ENCODE data around the gene KRTAP6-2. TPM values are rescaled to one million over a fixed set of nuclear protein-coding genes. Genes with fewer than 3 reads are reported as not detected.

KRTAP6-2 gene
- total RNA-seq, 4 donors from 2014 or later = not detected

DNA sequence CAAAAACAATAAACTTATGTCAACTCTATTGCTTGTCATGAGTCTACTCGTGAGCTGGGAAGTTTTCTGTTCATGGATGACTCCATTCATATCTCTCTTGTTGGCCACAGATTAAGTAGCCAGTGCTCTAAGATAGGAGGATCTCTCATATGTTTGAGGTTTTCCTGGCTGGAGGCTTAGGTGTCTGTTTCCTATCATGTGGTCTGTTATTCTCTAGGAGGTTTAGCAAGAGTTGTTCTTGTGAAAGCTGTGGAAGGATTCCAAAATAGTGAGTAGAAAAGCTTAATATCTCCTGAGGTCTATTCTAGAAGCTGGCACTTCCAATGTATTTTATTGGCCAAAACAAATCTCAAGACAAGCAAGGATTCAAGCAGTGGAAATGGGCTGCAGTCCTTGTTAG is 30.5 kb upstream of the KRTAP6-2 start:
- no peak for ATAC-seq
- no peaks in the 10 kb centered on the region for H3K36me3 ChIP-seq
- no peaks in the 10 kb centered on the region for H3K27me3 ChIP-seq
- in situ Hi-C loops (cut with MboI; ENCODE audit: low sequenced_read_pairs in 4 of 4) (no loop called here), intact Hi-C loops (cut with DNase I; ENCODE audit: low total_unique reads) (no loop called here)
- no peaks in the 10 kb centered on the region for H3K4me1 ChIP-seq
- no peak for TF ChIP-seq POLR2A (IDR thresholded peaks at IDR 0.05)
- TF ChIP-seq, protein P1, sequence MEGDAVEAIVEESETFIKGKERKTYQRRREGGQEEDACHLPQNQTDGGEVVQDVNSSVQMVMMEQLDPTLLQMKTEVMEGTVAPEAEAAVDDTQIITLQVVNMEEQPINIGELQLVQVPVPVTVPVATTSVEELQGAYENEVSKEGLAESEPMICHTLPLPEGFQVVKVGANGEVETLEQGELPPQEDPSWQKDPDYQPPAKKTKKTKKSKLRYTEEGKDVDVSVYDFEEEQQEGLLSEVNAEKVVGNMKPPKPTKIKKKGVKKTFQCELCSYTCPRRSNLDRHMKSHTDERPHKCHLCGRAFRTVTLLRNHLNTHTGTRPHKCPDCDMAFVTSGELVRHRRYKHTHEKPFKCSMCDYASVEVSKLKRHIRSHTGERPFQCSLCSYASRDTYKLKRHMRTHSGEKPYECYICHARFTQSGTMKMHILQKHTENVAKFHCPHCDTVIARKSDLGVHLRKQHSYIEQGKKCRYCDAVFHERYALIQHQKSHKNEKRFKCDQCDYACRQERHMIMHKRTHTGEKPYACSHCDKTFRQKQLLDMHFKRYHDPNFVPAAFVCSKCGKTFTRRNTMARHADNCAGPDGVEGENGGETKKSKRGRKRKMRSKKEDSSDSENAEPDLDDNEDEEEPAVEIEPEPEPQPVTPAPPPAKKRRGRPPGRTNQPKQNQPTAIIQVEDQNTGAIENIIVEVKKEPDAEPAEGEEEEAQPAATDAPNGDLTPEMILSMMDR (IDR thresholded peaks at IDR 0.05 in 4 of 5, conservative IDR thresholded peaks at IDR 0.05 in 1 of 5) = no peak
- H3K27ac ChIP-seq = no peak overlapping the region
- no peaks in the 10 kb centered on the region for H3K9me3 ChIP-seq
- no peak overlapping the region for H3K4me3 ChIP-seq
- no peak for DNase-seq

DNA sequence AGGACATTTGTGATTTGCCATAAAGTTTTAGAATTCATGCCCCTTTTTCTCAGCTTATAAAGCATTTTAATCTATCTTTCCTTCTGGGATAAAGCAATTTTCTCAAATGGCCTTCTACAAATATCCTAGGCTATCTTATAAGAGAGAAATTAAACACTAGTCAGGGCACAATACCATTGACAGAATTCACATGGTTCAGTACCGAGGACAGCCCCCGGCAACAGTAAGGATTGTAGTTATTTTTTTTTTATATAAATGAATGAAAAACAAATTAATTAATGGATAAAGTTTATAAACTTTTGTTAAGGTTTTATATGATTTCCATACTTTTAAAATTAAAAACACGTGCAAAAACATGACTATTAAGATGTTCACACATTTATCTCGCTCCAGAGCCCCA is 29.4 kb upstream of the KRTAP6-2 start:
- intact Hi-C loops (cut with DNase I; ENCODE audit: low total_unique reads) = no loop called here

DNA sequence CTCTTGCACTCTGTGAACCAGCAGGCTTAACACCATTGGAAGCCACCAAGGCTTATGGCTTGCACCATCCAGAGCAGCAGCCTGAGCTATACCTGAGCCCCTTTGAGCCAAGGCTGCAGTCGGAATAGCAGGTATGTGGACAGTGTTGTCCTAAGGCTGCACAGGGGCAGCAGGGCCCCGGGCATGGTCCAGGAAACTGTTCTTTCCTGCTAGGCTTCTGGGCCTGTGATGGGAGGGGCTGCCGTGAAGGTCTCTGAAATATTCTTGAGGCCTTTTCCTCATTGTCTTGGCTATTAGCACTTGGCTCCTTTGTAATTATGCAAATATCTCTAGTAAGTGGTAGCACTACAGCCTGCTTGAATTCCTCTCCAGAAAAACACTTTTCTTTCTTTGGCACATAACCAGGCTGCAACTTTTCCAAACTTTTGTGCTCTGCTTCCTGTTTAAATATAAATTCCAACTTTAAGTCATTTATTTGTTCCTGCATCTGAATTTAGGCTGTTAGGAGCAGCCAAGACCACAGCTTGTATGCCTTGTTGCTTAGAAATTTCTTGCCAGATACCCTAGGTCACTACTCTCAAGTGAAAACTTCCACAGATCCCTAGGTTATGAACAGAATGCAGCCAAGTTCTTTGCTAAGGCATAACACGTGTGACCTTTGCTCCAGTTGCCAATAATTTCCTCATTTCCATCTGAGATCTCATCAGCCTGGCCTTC is 26.9 kb upstream of the KRTAP6-2 start:
- no peaks in the 10 kb centered on the region for H3K27me3 ChIP-seq
- H3K27ac ChIP-seq = no peak overlapping the region
- H3K9me3 ChIP-seq = no peaks in the 10 kb centered on the region
- in situ Hi-C loops (cut with MboI; ENCODE audit: low sequenced_read_pairs in 4 of 4) = no loop called here
- no peaks in the 10 kb centered on the region for H3K4me1 ChIP-seq
- TF ChIP-seq, protein P1 (IDR thresholded peaks at IDR 0.05 in 4 of 5, conservative IDR thresholded peaks at IDR 0.05 in 1 of 5) = no peak
- TF ChIP-seq POLR2A (IDR thresholded peaks at IDR 0.05) = no peak
- DNase-seq (no peak), ATAC-seq (no peak)
- H3K36me3 ChIP-seq = no peaks in the 10 kb centered on the region
- H3K4me3 ChIP-seq = no peak overlapping the region
- intact Hi-C loops (cut with DNase I; ENCODE audit: low total_unique reads) = no loop called here

More for the DNA sequence above, 29.4 kb upstream of the KRTAP6-2 start:
- H3K27me3 ChIP-seq = no peaks in the 10 kb centered on the region
- H3K4me1 ChIP-seq = no peaks in the 10 kb centered on the region
- no peak overlapping the region for H3K4me3 ChIP-seq
- DNase-seq (no peak), ATAC-seq (no peak)
- no peak overlapping the region for H3K27ac ChIP-seq
- no peaks in the 10 kb centered on the region for H3K9me3 ChIP-seq
- no peaks in the 10 kb centered on the region for H3K36me3 ChIP-seq
- in situ Hi-C loops (cut with MboI; ENCODE audit: low sequenced_read_pairs in 4 of 4) = no loop called here
- no peak for TF ChIP-seq POLR2A (IDR thresholded peaks at IDR 0.05)
- TF ChIP-seq, protein P1 (IDR thresholded peaks at IDR 0.05 in 4 of 5, conservative IDR thresholded peaks at IDR 0.05 in 1 of 5) = no peak

DNA sequence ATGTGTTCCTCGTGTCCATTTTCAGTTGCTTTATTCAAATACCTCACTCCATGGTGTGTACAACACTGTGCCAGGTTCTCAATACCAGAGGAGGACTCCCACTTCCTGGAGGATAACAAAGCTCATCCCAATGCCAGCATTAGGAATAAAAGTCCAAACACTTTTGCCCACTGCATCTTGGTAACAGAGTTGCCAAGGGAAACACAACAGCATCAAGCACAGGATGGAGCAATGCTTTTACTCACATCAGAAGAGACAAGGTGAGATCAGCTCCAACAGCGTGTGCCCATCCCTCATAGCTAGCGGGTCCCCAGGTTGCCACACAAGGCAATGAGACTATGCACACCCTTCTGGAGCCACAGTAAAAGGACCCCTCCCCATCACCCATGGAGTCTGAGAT is 24.7 kb upstream of the KRTAP6-2 start:
- no peak for TF ChIP-seq POLR2A (IDR thresholded peaks at IDR 0.05)
- TF ChIP-seq, protein P1 (IDR thresholded peaks at IDR 0.05 in 4 of 5, conservative IDR thresholded peaks at IDR 0.05 in 1 of 5) = no peak
- Histone ChIP-seq H3K27ac (no peak overlapping the region), H3K9me3 (no peaks in the 10 kb centered on the region), H3K4me1 (no peaks in the 10 kb centered on the region), H3K36me3 (no peaks in the 10 kb centered on the region), H3K4me3 (no peak overlapping the region), H3K27me3 (no peaks in the 10 kb centered on the region)
- ATAC-seq (no peak), DNase-seq (no peak)
- in situ Hi-C loops (cut with MboI; ENCODE audit: low sequenced_read_pairs in 4 of 4) = no loop called here
- intact Hi-C loops (cut with DNase I; ENCODE audit: low total_unique reads) = no loop called here

DNA sequence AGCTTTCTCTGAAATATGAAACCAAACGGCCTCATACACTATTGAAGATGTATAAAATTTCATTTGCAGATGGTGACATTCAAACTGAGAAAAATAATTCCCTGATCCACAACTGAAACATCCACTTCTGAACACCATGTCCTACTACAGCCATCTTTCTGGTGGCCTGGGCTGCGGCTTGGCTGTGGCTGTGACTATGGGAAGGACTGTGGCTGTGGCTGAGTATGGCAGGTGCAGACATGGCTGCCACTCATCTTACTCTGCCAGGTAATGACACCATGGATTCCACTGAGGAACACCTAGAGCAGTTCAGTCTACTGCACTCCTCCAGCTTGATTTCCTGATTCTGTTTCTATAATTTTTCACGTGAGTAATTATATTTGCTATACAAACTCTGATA is 21.8 kb upstream of the KRTAP6-2 start, which contains the start of gene KRTAP20-4:
Gene KRTAP20-4, plus strand, starts transcription at position 106 of the 400 bp plus-strand sequence.
- no peak within 1 kb of the TSS for H3K27ac ChIP-seq
- DNase-seq = no peak
- ATAC-seq = no peak
- no peaks in the 10 kb centered on the region for H3K9me3 ChIP-seq
- in situ Hi-C loops (cut with MboI; ENCODE audit: low sequenced_read_pairs in 4 of 4) = no loop called here
- H3K27me3 ChIP-seq = no peaks in the 10 kb centered on the region
- TF ChIP-seq POLR2A (IDR thresholded peaks at IDR 0.05) = no peak
- TF ChIP-seq, protein P1 (IDR thresholded peaks at IDR 0.05 in 4 of 5, conservative IDR thresholded peaks at IDR 0.05 in 1 of 5) = no peak
- H3K36me3 ChIP-seq = no peaks in the 10 kb centered on the region
- H3K4me3 ChIP-seq = no peak within 1 kb of the TSS
- no peaks in the 10 kb centered on the region for H3K4me1 ChIP-seq
- intact Hi-C loops (cut with DNase I; ENCODE audit: low total_unique reads) = no loop called here
